BE2C (cell line): ENCODE measurements around the gene TMC6.

Experiments
- DNase-seq: peaks from one replicate; pipeline ENCODE4 v3.0.0-alpha.2; 2020
- H3K27me3 ChIP-seq: fragments of 250-450 bp; sonication (Bioruptor Pico); 2 replicates; pipeline ENCODE4 v1.5.1; 2020; ENCODE audit warnings: mild to moderate bottlenecking
- H3K36me3 ChIP-seq: fragments of 250-450 bp; sonication (Bioruptor Pico); 2 replicates; pipeline ENCODE4 v1.5.1; 2020; ENCODE audit warnings: mild to moderate bottlenecking
- H3K4me1 ChIP-seq: fragments of 250-450 bp; sonication (Bioruptor Pico); 2 replicates; pipeline ENCODE4 v1.5.1; 2020
- H3K4me3 ChIP-seq: 2 replicates; pipeline ENCODE4 v1.5.1; 2011; ENCODE audit warnings: low read depth, low read length
- H3K9me3 ChIP-seq: fragments of 250-450 bp; sonication (Bioruptor Pico); 2 replicates; pipeline ENCODE4 v1.5.1; 2020
- CTCF ChIP-seq: IDR thresholded peaks from 2 replicates; pipeline ENCODE4 v1.5.1; 2012; ENCODE audit warnings: mild to moderate bottlenecking, low read depth, low read length

TMC6 gene

GRCh38 chr17:78104540-78104941, 24.0 kb downstream of the TMC6 start:
- Histone ChIP-seq H3K27me3 (no peaks in the 10 kb centered on the region), H3K4me1 (no peaks in the 10 kb centered on the region), H3K36me3 (peaks cover 48% of the 10 kb centered on the region), H3K4me3 (no peak overlapping the region), H3K9me3 (no peaks in the 10 kb centered on the region)
- DNase-seq, result no peak
- no peak for TF ChIP-seq CTCF

GRCh38 chr17:78103311-78103710, 25.2 kb downstream of the TMC6 start:
- no peak for DNase-seq
- Histone ChIP-seq H3K4me1 (no peaks in the 10 kb centered on the region), H3K9me3 (no peaks in the 10 kb centered on the region), H3K4me3 (no peak overlapping the region), H3K27me3 (no peaks in the 10 kb centered on the region), H3K36me3 (peaks cover 61% of the 10 kb centered on the region)
- no peak for TF ChIP-seq CTCF

GRCh38 chr17:78101542-78101941, 27.0 kb downstream of the TMC6 start:
- H3K4me1 ChIP-seq, result no peaks in the 10 kb centered on the region
- TF ChIP-seq CTCF, result no peak
- no peak overlapping the region for H3K4me3 ChIP-seq
- no peak for DNase-seq
- peaks cover 76% of the 10 kb centered on the region for H3K36me3 ChIP-seq
- H3K27me3 ChIP-seq, result no peaks in the 10 kb centered on the region
- no peaks in the 10 kb centered on the region for H3K9me3 ChIP-seq

- no peaks in the 10 kb centered on the region for H3K27me3 ChIP-seq
- H3K4me1 ChIP-seq, result no peaks in the 10 kb centered on the region
- no peak for DNase-seq
- H3K9me3 ChIP-seq, result no peaks in the 10 kb centered on the region
- peaks cover 79% of the 10 kb centered on the region for H3K36me3 ChIP-seq
- no peak for TF ChIP-seq CTCF
- no peak overlapping the region for H3K4me3 ChIP-seq
These were observed 27.4 kb downstream of the TMC6 start for GRCh38 chr17:78101112-78101511.

GRCh38 chr17:78096093-78096492, 32.5 kb downstream of the TMC6 start:
- Histone ChIP-seq H3K4me1 (no peaks in the 10 kb centered on the region), H3K27me3 (no peaks in the 10 kb centered on the region), H3K4me3 (no peak overlapping the region), H3K9me3 (no peaks in the 10 kb centered on the region), H3K36me3 (peaks cover 88% of the 10 kb centered on the region)
- no peak for DNase-seq
- TF ChIP-seq CTCF, result no peak

GRCh38 chr17:78095035-78095434, 33.5 kb downstream of the TMC6 start:
- Histone ChIP-seq H3K9me3 (no peaks in the 10 kb centered on the region), H3K4me3 (no peak overlapping the region), H3K36me3 (peaks cover 89% of the 10 kb centered on the region), H3K4me1 (no peaks in the 10 kb centered on the region), H3K27me3 (no peaks in the 10 kb centered on the region)
- TF ChIP-seq CTCF, result no peak
- DNase-seq, result no peak
